Measurements from ENCODE around the gene LAMA4. TPM values are rescaled to one million over a fixed set of nuclear protein-coding genes. Genes with fewer than 3 reads are reported as not detected.

LAMA4 gene
- 0.42 TPM for total RNA-seq

GRCh38 chr6:112253841-112254816, at the start of gene LAMA4:
LAMA4 (minus strand) TSS chr6:112254567; CDS start chr6:112254150, 417 bp downstream.
- peaks cover 54% of the 10 kb centered on the region for H3K27me3 ChIP-seq (ENCODE audit: insufficient read depth, low read length)
- H3K4me3 ChIP-seq (ENCODE audit: low read length) = no peak within 1 kb of the TSS
- no peaks in the 10 kb centered on the region for H3K9me3 ChIP-seq (ENCODE audit: low read depth, low read length)
- peaks cover 11% of the 10 kb centered on the region for H3K4me1 ChIP-seq (ENCODE audit: insufficient read depth, low read length)

- Histone ChIP-seq H3K9me3 (ENCODE audit: low read depth, low read length) (no peaks in the 10 kb centered on the region), H3K4me1 (ENCODE audit: insufficient read depth, low read length) (no peaks in the 10 kb centered on the region)
Observed at GRCh38 chr6:112302142-112302705, 47.9 kb upstream of the LAMA4 start.

GRCh38 chr6:112300896-112301295, 46.5 kb upstream of the LAMA4 start:
- Histone ChIP-seq H3K4me1 (ENCODE audit: insufficient read depth, low read length) (no peaks in the 10 kb centered on the region), H3K27me3 (ENCODE audit: insufficient read depth, low read length) (peaks cover 8% of the 10 kb centered on the region), H3K9me3 (ENCODE audit: low read depth, low read length) (no peaks in the 10 kb centered on the region), H3K4me3 (ENCODE audit: low read length) (no peak overlapping the region)

More at GRCh38 chr6:112302142-112302705, 47.9 kb upstream of the LAMA4 start:
- Histone ChIP-seq H3K4me3 (ENCODE audit: low read length) (no peak overlapping the region), H3K27me3 (ENCODE audit: insufficient read depth, low read length) (peaks cover 14% of the 10 kb centered on the region)

GRCh38 chr6:112298816-112299281, 44.5 kb upstream of the LAMA4 start:
- H3K4me1 ChIP-seq (ENCODE audit: insufficient read depth, low read length) = no peaks in the 10 kb centered on the region
- H3K4me3 ChIP-seq (ENCODE audit: low read length) = no peak overlapping the region
- no peaks in the 10 kb centered on the region for H3K9me3 ChIP-seq (ENCODE audit: low read depth, low read length)
- H3K27me3 ChIP-seq (ENCODE audit: insufficient read depth, low read length) = peaks cover 14% of the 10 kb centered on the region

- Histone ChIP-seq H3K4me3 (ENCODE audit: low read length) (no peak overlapping the region), H3K27me3 (ENCODE audit: insufficient read depth, low read length) (peaks cover 18% of the 10 kb centered on the region), H3K9me3 (ENCODE audit: low read depth, low read length) (no peaks in the 10 kb centered on the region)
Observed at GRCh38 chr6:112298021-112298745, 43.8 kb upstream of the LAMA4 start.

GRCh38 chr6:112296694-112297093, 42.3 kb upstream of the LAMA4 start:
- H3K4me1 ChIP-seq (ENCODE audit: insufficient read depth, low read length) = no peaks in the 10 kb centered on the region
- no peak overlapping the region for H3K4me3 ChIP-seq (ENCODE audit: low read length)

More at GRCh38 chr6:112298021-112298745, 43.8 kb upstream of the LAMA4 start:
- no peaks in the 10 kb centered on the region for H3K4me1 ChIP-seq (ENCODE audit: insufficient read depth, low read length)

GRCh38 chr6:112296122-112296521, 41.8 kb upstream of the LAMA4 start:
- Histone ChIP-seq H3K4me1 (ENCODE audit: insufficient read depth, low read length) (no peaks in the 10 kb centered on the region), H3K27me3 (ENCODE audit: insufficient read depth, low read length) (peaks cover 22% of the 10 kb centered on the region), H3K4me3 (ENCODE audit: low read length) (no peak overlapping the region)

More at GRCh38 chr6:112296694-112297093, 42.3 kb upstream of the LAMA4 start:
- Histone ChIP-seq H3K9me3 (ENCODE audit: low read depth, low read length) (no peaks in the 10 kb centered on the region), H3K27me3 (ENCODE audit: insufficient read depth, low read length) (peaks cover 21% of the 10 kb centered on the region)

GRCh38 chr6:112291161-112291762, 36.9 kb upstream of the LAMA4 start:
- Histone ChIP-seq H3K4me1 (ENCODE audit: insufficient read depth, low read length) (peaks cover under 1% of the 10 kb centered on the region), H3K4me3 (ENCODE audit: low read length) (no peak overlapping the region), H3K27me3 (ENCODE audit: insufficient read depth, low read length) (peaks cover 42% of the 10 kb centered on the region), H3K9me3 (ENCODE audit: low read depth, low read length) (no peaks in the 10 kb centered on the region)

More at GRCh38 chr6:112296122-112296521, 41.8 kb upstream of the LAMA4 start:
- H3K9me3 ChIP-seq (ENCODE audit: low read depth, low read length) = no peaks in the 10 kb centered on the region

GRCh38 chr6:112289038-112289566, 34.7 kb upstream of the LAMA4 start:
- Histone ChIP-seq H3K27me3 (ENCODE audit: insufficient read depth, low read length) (peaks cover 40% of the 10 kb centered on the region), H3K4me1 (ENCODE audit: insufficient read depth, low read length) (peaks cover 8% of the 10 kb centered on the region), H3K9me3 (ENCODE audit: low read depth, low read length) (no peaks in the 10 kb centered on the region), H3K4me3 (ENCODE audit: low read length) (no peak overlapping the region)

GRCh38 chr6:112288475-112288874, 34.1 kb upstream of the LAMA4 start:
- peaks cover 8% of the 10 kb centered on the region for H3K4me1 ChIP-seq (ENCODE audit: insufficient read depth, low read length)
- H3K4me3 ChIP-seq (ENCODE audit: low read length) = no peak overlapping the region
- H3K9me3 ChIP-seq (ENCODE audit: low read depth, low read length) = no peaks in the 10 kb centered on the region
- H3K27me3 ChIP-seq (ENCODE audit: insufficient read depth, low read length) = peaks cover 39% of the 10 kb centered on the region

- Histone ChIP-seq H3K4me3 (ENCODE audit: low read length) (no peak overlapping the region), H3K27me3 (ENCODE audit: insufficient read depth, low read length) (peaks cover 35% of the 10 kb centered on the region), H3K9me3 (ENCODE audit: low read depth, low read length) (no peaks in the 10 kb centered on the region), H3K4me1 (ENCODE audit: insufficient read depth, low read length) (peaks cover 8% of the 10 kb centered on the region)
Observed at GRCh38 chr6:112287577-112288225, 33.3 kb upstream of the LAMA4 start.

GRCh38 chr6:112286500-112287144, 32.3 kb upstream of the LAMA4 start:
- Histone ChIP-seq H3K4me1 (ENCODE audit: insufficient read depth, low read length) (peaks cover 8% of the 10 kb centered on the region), H3K9me3 (ENCODE audit: low read depth, low read length) (no peaks in the 10 kb centered on the region), H3K27me3 (ENCODE audit: insufficient read depth, low read length) (peaks cover 40% of the 10 kb centered on the region), H3K4me3 (ENCODE audit: low read length) (no peak overlapping the region)

- Histone ChIP-seq H3K27me3 (ENCODE audit: insufficient read depth, low read length) (peaks cover 38% of the 10 kb centered on the region), H3K9me3 (ENCODE audit: low read depth, low read length) (no peaks in the 10 kb centered on the region)
Observed at GRCh38 chr6:112286010-112286409, 31.6 kb upstream of the LAMA4 start.

More at GRCh38 chr6:112286010-112286409, 31.6 kb upstream of the LAMA4 start:
- H3K4me1 ChIP-seq (ENCODE audit: insufficient read depth, low read length) = peaks cover 8% of the 10 kb centered on the region
- H3K4me3 ChIP-seq (ENCODE audit: low read length) = no peak overlapping the region

Measured in mononuclear cell (primary cell).